Natural killer cell (primary cell): ENCODE data around the gene MAST3. TPM values are rescaled to one million over a fixed set of nuclear protein-coding genes. Genes with fewer than 3 reads are reported as not detected.
A peak's percentile ranks its signal among the peaks of the same experiment; 100 is the strongest.

Experiments
- ATAC-seq, 3 donors: fragments of 150-1000 bp in 2 of 3; fragments of 200-7000 bp in 1 of 3; cut with Tn5 transposase; 1 replicate in 1 of 3; 2 replicates in 2 of 3; pipeline ENCODE4 v1.10.0; 2021; ENCODE audit warnings: mild to moderate bottlenecking in 2 of 3, moderate library complexity in 2 of 3
- DNase-seq, 2 donors: peaks; one replicate each; pipeline versions ENCODE4 v3.0.0 to v3.0.0-alpha.2; 2013 to 2021; ENCODE audit warnings: mixed read lengths in 1 of 2
- H3K27ac ChIP-seq: one replicate; pipeline ENCODE4 v1.5.1; 2013; ENCODE audit warnings: mild to moderate bottlenecking, low read length
- H3K27me3 ChIP-seq: one replicate; pipeline ENCODE4 v1.6.1; 2013; ENCODE audit warnings: low read length; ENCODE audit not compliant: control insufficient read depth, insufficient read depth
- H3K36me3 ChIP-seq: one replicate; pipeline ENCODE4 v1.6.1; 2013; ENCODE audit warnings: low read length; ENCODE audit not compliant: control insufficient read depth, insufficient read depth
- H3K4me1 ChIP-seq: one replicate; pipeline ENCODE4 v1.6.1; 2013; ENCODE audit warnings: low read length; ENCODE audit not compliant: control insufficient read depth, insufficient read depth
- H3K4me3 ChIP-seq: one replicate; pipeline ENCODE4 v1.5.1; 2013; ENCODE audit warnings: low read length
- H3K9me3 ChIP-seq: one replicate; pipeline ENCODE4 v1.6.1; 2013; ENCODE audit warnings: low read length; ENCODE audit not compliant: control insufficient read depth, insufficient read depth
- H3K27ac Mint-ChIP-seq, 2 donors: one replicate each; pipeline ENCODE4 v1.8.0; 2022; ENCODE audit warnings: mild to moderate bottlenecking in 2 of 2, mixed read lengths in 2 of 2, moderate library complexity in 1 of 2
- H3K27me3 Mint-ChIP-seq, 2 donors: one replicate each; pipeline ENCODE4 v1.8.0; 2022; ENCODE audit warnings: low read depth in 2 of 2, mixed read lengths in 2 of 2
- H3K36me3 Mint-ChIP-seq: one replicate; pipeline ENCODE4 v1.8.0; 2022; ENCODE audit warnings: mixed read lengths
- H3K4me1 Mint-ChIP-seq, 2 donors: one replicate each; pipeline ENCODE4 v1.8.0; 2022; ENCODE audit warnings: mixed read lengths in 2 of 2
- H3K4me3 Mint-ChIP-seq: one replicate; pipeline ENCODE4 v1.8.0; 2022; ENCODE audit warnings: mild to moderate bottlenecking, moderate library complexity, mixed read lengths
- H3K9me3 Mint-ChIP-seq, 2 donors: one replicate each; pipeline ENCODE4 v1.8.0; 2022; ENCODE audit warnings: mixed read lengths in 2 of 2
- CTCF ChIP-seq: fragments of 200-600 bp; IDR thresholded peaks from one replicate; pipeline ENCODE4 v1.8.0; 2022; ENCODE audit warnings: antibody characterized with exemption
- WGBS: methylation state at CpG from one replicate; pipeline ENCODE4 v1.1.7; 2013; ENCODE audit warnings: missing lambda C conversion rate; ENCODE audit not compliant: insufficient coverage; 5-methylcytosine and 5-hydroxymethylcytosine counted together
- intact Hi-C: fragments of 100-400 bp; cut with micrococcal nuclease; formaldehyde crosslinking; loops from one replicate; pipeline ENCODE4 v1.14.2; 2022
- total RNA-seq, 4 donors: library from RNA; stranded (reverse); fragments of 120-200 nt in 1 of 4; gene quantifications; one replicate each; pipeline versions ENCODE4 v1.2.3 to v1.2.4, GENCODE V29; 2013 to 2022

Gene MAST3
- total RNA-seq, 3 donors from 2014 or later (not counting 1 experiment from before 2014, with no cell fraction given), result 84.5 to 101 (median 101) TPM

- ATAC-seq, result no peak
- no peak for DNase-seq
- H3K36me3 ChIP-seq, result peaks cover 72% of the 10 kb centered on the region
- no peak overlapping the region for H3K4me3 ChIP-seq
- TF ChIP-seq CTCF, result no peak
- H3K4me1 ChIP-seq, result no peaks in the 10 kb centered on the region
- intact Hi-C loops, result no loop called here
- H3K4me1 Mint-ChIP-seq, result peaks cover 0 to 10% of the 10 kb centered on the region in 2 donors
- H3K27ac ChIP-seq, result no peak overlapping the region
- no peaks in the 10 kb centered on the region for H3K9me3 Mint-ChIP-seq
- H3K4me3 Mint-ChIP-seq, result no peak overlapping the region
- H3K27me3 Mint-ChIP-seq, result no peaks in the 10 kb centered on the region
- WGBS, result 96% methylated on average over 9 of the region's 9 CpGs
- H3K9me3 ChIP-seq, result no peaks in the 10 kb centered on the region
- H3K36me3 Mint-ChIP-seq, result peaks cover 11% of the 10 kb centered on the region
- H3K27me3 ChIP-seq, result no peaks in the 10 kb centered on the region
- no peak overlapping the region for H3K27ac Mint-ChIP-seq
These were observed 40.2 kb downstream of the MAST3 start for GRCh38 chr19:18137657-18138339.

GRCh38 chr19:18140473-18140872 is 42.9 kb downstream of the MAST3 start:
- DNase-seq (no peak), ATAC-seq (no peak)
- no peaks in the 10 kb centered on the region for H3K27me3 Mint-ChIP-seq
- H3K27ac ChIP-seq, result no peak overlapping the region
- peaks cover 11% of the 10 kb centered on the region for H3K36me3 Mint-ChIP-seq
- H3K36me3 ChIP-seq, result peaks cover 75% of the 10 kb centered on the region
- H3K27me3 ChIP-seq, result no peaks in the 10 kb centered on the region
- no peaks in the 10 kb centered on the region for H3K9me3 ChIP-seq
- no peak for TF ChIP-seq CTCF
- no peak overlapping the region for H3K4me3 ChIP-seq
- H3K9me3 Mint-ChIP-seq, result no peaks in the 10 kb centered on the region
- H3K4me1 Mint-ChIP-seq, result peaks cover 0 to 16% of the 10 kb centered on the region in 2 donors
- intact Hi-C loops, result no loop called here
- 100% methylated on average over 1 of the region's 1 CpG for WGBS
- H3K4me1 ChIP-seq, result no peaks in the 10 kb centered on the region
- H3K4me3 Mint-ChIP-seq, result no peak overlapping the region
- no peak overlapping the region for H3K27ac Mint-ChIP-seq

GRCh38 chr19:18141031-18141430 is 43.5 kb downstream of the MAST3 start:
- no peaks in the 10 kb centered on the region for H3K9me3 ChIP-seq
- Mint-ChIP-seq H3K4me3 (no peak overlapping the region), H3K9me3 (no peaks in the 10 kb centered on the region), H3K27ac (no peak overlapping the region), H3K27me3 (no peaks in the 10 kb centered on the region), H3K4me1 (peaks cover 0 to 16% of the 10 kb centered on the region in 2 donors), H3K36me3 (peaks cover 11% of the 10 kb centered on the region)
- DNase-seq (no peak), ATAC-seq (no peak)
- no peak overlapping the region for H3K4me3 ChIP-seq
- no peaks in the 10 kb centered on the region for H3K27me3 ChIP-seq
- no peak overlapping the region for H3K27ac ChIP-seq
- H3K4me1 ChIP-seq, result no peaks in the 10 kb centered on the region
- 94% methylated on average over 6 of the region's 6 CpGs for WGBS
- intact Hi-C loops, result no loop called here
- no peak for TF ChIP-seq CTCF
- H3K36me3 ChIP-seq, result peaks cover 75% of the 10 kb centered on the region

GRCh38 chr19:18143902-18144301 is 46.3 kb downstream of the MAST3 start:
- H3K27me3 Mint-ChIP-seq, result no peaks in the 10 kb centered on the region
- H3K4me3 Mint-ChIP-seq, result no peak overlapping the region
- peak overlapping the region; percentile 29 to 31 for H3K27ac Mint-ChIP-seq
- DNase-seq, result no peak
- Histone ChIP-seq H3K9me3 (no peaks in the 10 kb centered on the region), H3K4me3 (no peak overlapping the region), H3K36me3 (peaks cover 64% of the 10 kb centered on the region), H3K4me1 (peaks cover 19% of the 10 kb centered on the region), H3K27me3 (no peaks in the 10 kb centered on the region), H3K27ac (no peak overlapping the region)
- TF ChIP-seq CTCF, result no peak
- 95% methylated on average over 3 of the region's 3 CpGs for WGBS
- peaks cover 19% of the 10 kb centered on the region for H3K36me3 Mint-ChIP-seq
- intact Hi-C loops, result no loop called here
- no peaks in the 10 kb centered on the region for H3K9me3 Mint-ChIP-seq
- ATAC-seq, result no peak
- H3K4me1 Mint-ChIP-seq, result peaks cover 15 to 38% of the 10 kb centered on the region in 2 donors
